Kidney epithelial cell (primary cell): ENCODE measurements around the gene CNTNAP2. TPM values are rescaled to one million over a fixed set of nuclear protein-coding genes. Genes with fewer than 3 reads are reported as not detected.

Experiments
- DNase-seq: peaks from one replicate; pipeline ENCODE4 v3.0.0-alpha.2; 2010; ENCODE audit warnings: low read depth
- H3K27me3 ChIP-seq: 2 replicates; pipeline ENCODE4 v1.6.0; 2011; ENCODE audit warnings: low read length; ENCODE audit not compliant: control insufficient read depth, insufficient read depth
- H3K36me3 ChIP-seq: 2 replicates; pipeline ENCODE4 v1.5.1; 2011; ENCODE audit warnings: low read length; ENCODE audit not compliant: control insufficient read depth, insufficient read depth
- H3K4me3 ChIP-seq: 2 replicates; pipeline ENCODE4 v1.5.1; 2011; ENCODE audit warnings: low read depth, mild to moderate bottlenecking, control low read depth, low read length
- CTCF ChIP-seq: IDR thresholded peaks from 2 replicates; pipeline ENCODE4 v1.5.1; 2011; ENCODE audit warnings: mild to moderate bottlenecking, moderate library complexity, low read length, control low read depth, inconsistent platforms; ENCODE audit not compliant: insufficient read depth, poor library complexity, severe bottlenecking
- total RNA-seq: library from RNA; depleted of rRNA; stranded (reverse); fragments of >200 nt; gene quantifications from 2 replicates; pipeline ENCODE4 v1.2.3, GENCODE V29; 2015

CNTNAP2 gene
- total RNA-seq, 1 donor from 2014 or later, result 14.0 TPM

DNA sequence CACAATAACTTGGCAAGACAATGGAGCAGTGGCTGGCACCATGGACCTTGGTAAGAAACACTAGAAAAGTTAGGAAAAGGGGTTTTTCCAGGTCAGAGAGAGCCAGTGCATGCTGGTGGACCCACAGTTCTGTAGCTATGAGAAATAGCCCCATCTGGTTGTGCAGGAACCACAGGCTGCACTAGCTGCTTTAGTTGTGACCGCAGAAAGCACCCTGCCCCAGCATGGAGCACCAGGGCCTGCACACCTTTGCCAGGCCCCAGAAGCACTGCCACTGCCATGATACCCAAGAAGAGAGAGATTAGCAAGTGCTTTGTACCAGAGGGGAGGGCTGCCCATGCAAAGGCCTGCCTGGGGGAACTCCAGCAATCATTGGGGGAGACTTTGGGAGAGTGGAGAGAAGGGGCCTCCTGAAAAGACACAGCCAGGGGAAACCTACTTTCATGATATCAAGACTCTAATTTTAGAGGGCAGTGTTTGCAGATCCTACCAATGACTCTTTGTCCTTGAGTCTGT, 2217.9 kb downstream of the CNTNAP2 start:
- H3K27me3 ChIP-seq, result no peaks in the 10 kb centered on the region
- no peak overlapping the region for H3K4me3 ChIP-seq
- no peak for TF ChIP-seq CTCF
- no peak for DNase-seq
- H3K36me3 ChIP-seq, result no peaks in the 10 kb centered on the region

GRCh38 chr7:148334959-148335577, 2218.5 kb downstream of the CNTNAP2 start:
- Histone ChIP-seq H3K36me3 (no peaks in the 10 kb centered on the region), H3K4me3 (no peak overlapping the region), H3K27me3 (no peaks in the 10 kb centered on the region)
- no peak for TF ChIP-seq CTCF
- peak; percentile 88 for DNase-seq

DNA sequence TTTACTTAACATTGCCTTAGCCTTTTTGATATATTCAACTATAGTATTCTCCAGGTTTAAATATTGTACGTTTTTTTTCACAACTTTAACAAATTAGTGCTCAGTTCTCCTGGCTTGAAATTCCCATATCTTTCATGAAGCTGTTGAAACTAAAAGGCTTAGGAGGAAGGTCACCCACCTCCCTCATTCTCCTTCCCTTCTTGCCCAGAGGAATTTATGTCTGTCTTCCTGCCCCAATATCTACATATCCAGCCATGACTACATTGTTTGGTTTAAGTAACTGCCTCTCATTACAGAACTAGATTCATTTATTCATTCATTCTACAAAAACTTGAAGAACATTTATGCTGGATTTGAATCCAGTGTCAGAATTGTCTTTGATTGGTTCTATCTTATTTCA, 2219.2 kb downstream of the CNTNAP2 start:
- Histone ChIP-seq H3K27me3 (no peaks in the 10 kb centered on the region), H3K4me3 (no peak overlapping the region), H3K36me3 (no peaks in the 10 kb centered on the region)
- no peak for DNase-seq
- TF ChIP-seq CTCF, result no peak

DNA sequence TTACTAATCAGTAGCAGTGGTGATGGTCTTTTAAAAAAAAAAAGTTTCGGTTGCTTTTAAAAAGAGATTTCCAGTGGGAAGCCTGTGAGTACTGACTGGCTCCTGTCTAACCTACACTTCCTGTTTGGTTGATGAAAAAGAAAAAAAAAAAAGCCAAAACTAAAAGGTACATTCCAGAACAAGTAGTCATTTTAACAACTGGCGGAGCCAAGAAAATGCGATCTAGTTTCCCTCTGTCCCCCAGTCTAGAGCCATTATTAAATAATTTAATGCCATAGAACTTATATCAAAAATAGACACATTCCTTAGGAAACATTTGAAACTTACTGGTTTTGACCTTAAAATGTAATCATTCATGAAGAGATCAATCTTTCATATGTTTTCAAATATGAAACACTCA, 2219.8 kb downstream of the CNTNAP2 start:
- no peak for DNase-seq
- Histone ChIP-seq H3K27me3 (no peaks in the 10 kb centered on the region), H3K4me3 (no peak overlapping the region), H3K36me3 (no peaks in the 10 kb centered on the region)
- TF ChIP-seq CTCF, result no peak

DNA sequence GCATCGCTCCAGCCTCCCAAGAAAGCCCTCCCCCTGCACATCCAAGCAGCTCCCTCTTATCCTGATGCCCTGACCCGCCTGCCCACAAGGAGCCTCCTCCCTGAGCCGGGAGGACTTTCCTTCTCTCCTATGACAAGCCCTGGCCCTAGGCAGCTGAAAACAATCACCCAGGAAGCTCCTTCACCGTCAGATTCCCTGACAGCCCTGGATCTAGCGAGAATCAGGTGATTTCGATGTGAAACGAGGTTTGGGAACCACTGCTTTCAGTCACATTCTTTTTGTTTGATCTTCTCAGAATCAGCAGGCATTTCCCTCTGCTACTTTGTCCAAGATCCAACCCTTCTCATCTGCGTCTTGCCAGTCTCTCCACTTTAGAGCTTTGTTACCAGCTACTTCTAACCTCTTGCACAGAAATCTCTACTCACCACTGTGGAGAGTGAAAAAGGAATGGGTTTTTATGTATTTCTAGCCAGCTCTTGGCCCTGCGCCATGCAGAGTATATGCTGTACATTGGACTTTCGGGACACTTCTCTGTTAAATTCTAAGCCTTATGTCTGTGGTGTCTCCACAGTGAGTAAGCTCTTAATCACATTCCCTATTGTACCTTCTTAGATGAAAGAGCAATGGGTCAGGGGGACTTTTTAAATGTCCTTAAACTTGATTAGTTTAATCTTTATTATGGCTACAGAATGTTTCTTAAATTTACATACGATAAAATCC, 2220.8 kb downstream of the CNTNAP2 start:
- no peak overlapping the region for H3K4me3 ChIP-seq
- TF ChIP-seq CTCF, result no peak
- H3K27me3 ChIP-seq, result no peaks in the 10 kb centered on the region
- no peaks in the 10 kb centered on the region for H3K36me3 ChIP-seq
- DNase-seq, result no peak
